HEK293 (cell line): ENCODE data around the gene GDF2.

ENCODE experiments used
- CTCF ChIA-PET: fragments of 350-600 bp; formaldehyde crosslinking; extraction: SDS; loops from one replicate; lab custom pipeline; 2021; ENCODE audit warnings: antibody characterized with exemption; lab: Yijun Ruan, JAX
- POLR2A ChIA-PET: fragments of 300-600 bp; formaldehyde crosslinking; extraction: SDS; loops from one replicate; lab custom pipeline; 2020; ENCODE audit warnings: antibody characterized with exemption, inconsistent platforms; lab: Yijun Ruan, JAX
- H3K27ac ChIP-seq: fragments of 200-500 bp; sonication (Bioruptor generic); 2 replicates; pipeline ENCODE4 v1.5.1; 2014; ENCODE audit warnings: low read depth, low read length, control low read depth, inconsistent platforms; ENCODE audit errors: extremely low read depth
- H3K36me3 ChIP-seq, 2 experiments: fragments of 200-500 bp in 1 of 2; sonication (Bioruptor generic) in 1 of 2; 1 replicate in 1 of 2; 2 replicates in 1 of 2; pipeline ENCODE4 v1.5.1; 2014 to 2017; ENCODE audit warnings: inconsistent platforms in 2 of 2, low read length in 2 of 2; ENCODE audit not compliant: control insufficient read depth in 2 of 2, insufficient read depth in 1 of 2
- H3K4me1 ChIP-seq: fragments of 200-500 bp; sonication (Bioruptor generic); 2 replicates; pipeline ENCODE4 v1.5.1; 2014; ENCODE audit warnings: mild to moderate bottlenecking, low read length, inconsistent platforms; ENCODE audit not compliant: control insufficient read depth, insufficient read depth
- H3K4me3 ChIP-seq: 2 replicates; pipeline ENCODE4 v1.5.1; 2011; ENCODE audit warnings: low read depth, mild to moderate bottlenecking, control low read depth, low read length, moderate library complexity
- H3K9me3 ChIP-seq: fragments of 200-500 bp; sonication (Bioruptor generic); 2 replicates; pipeline ENCODE4 v1.5.1; 2014; ENCODE audit warnings: low read depth, low read length, inconsistent platforms; ENCODE audit not compliant: control insufficient read depth, insufficient read depth
- OSR2 ChIP-seq: fragments of 450-650 bp; formaldehyde crosslinking; IDR thresholded peaks from 2 replicates; pipeline ENCODE4 v1.5.1; 2016; ENCODE audit warnings: missing biosample characterization, missing genetic modification characterization
- ZFP3 ChIP-seq: fragments of 450-650 bp; formaldehyde crosslinking; IDR thresholded peaks from 2 replicates; pipeline ENCODE4 v1.5.1; 2016; ENCODE audit warnings: low read depth, missing biosample characterization, missing genetic modification characterization
- ZNF10 ChIP-seq: fragments of 450-650 bp; formaldehyde crosslinking; IDR thresholded peaks from 2 replicates; pipeline ENCODE4 v1.5.1; 2017; ENCODE audit warnings: missing biosample characterization, missing genetic modification characterization
- ZNF112 ChIP-seq: fragments of 450-650 bp; formaldehyde crosslinking; IDR thresholded peaks from 2 replicates; pipeline ENCODE4 v1.5.0; 2017; ENCODE audit warnings: missing biosample characterization, missing genetic modification characterization
- ZNF132 ChIP-seq: fragments of 450-650 bp; formaldehyde crosslinking; IDR thresholded peaks from 2 replicates; pipeline ENCODE4 v1.5.1; 2017; ENCODE audit warnings: missing biosample characterization, missing genetic modification characterization, borderline replicate concordance
- ZNF169 ChIP-seq: fragments of 450-650 bp; formaldehyde crosslinking; IDR thresholded peaks from 2 replicates; pipeline ENCODE4 v1.5.1; 2016; ENCODE audit warnings: missing biosample characterization, missing genetic modification characterization
- ZNF202 ChIP-seq: fragments of 450-650 bp; formaldehyde crosslinking; IDR thresholded peaks from 2 replicates; pipeline ENCODE4 v1.5.1; 2016; ENCODE audit warnings: missing biosample characterization, missing genetic modification characterization, borderline replicate concordance
- ZNF24 ChIP-seq: fragments of 450-650 bp; formaldehyde crosslinking; IDR thresholded peaks from 2 replicates; pipeline ENCODE4 v1.5.1; 2016; ENCODE audit warnings: missing biosample characterization, missing genetic modification characterization
- ZNF302 ChIP-seq: fragments of 450-650 bp; formaldehyde crosslinking; IDR thresholded peaks from 2 replicates; pipeline ENCODE4 v1.5.1; 2016; ENCODE audit warnings: missing biosample characterization, missing genetic modification characterization, low read depth
- ZNF416 ChIP-seq: fragments of 450-650 bp; formaldehyde crosslinking; IDR thresholded peaks from 2 replicates; pipeline ENCODE4 v1.5.1; 2016; ENCODE audit warnings: missing biosample characterization, missing genetic modification characterization
- ZNF626 ChIP-seq: fragments of 450-650 bp; sonication (Bioruptor Pico); formaldehyde crosslinking; IDR thresholded peaks from 2 replicates; pipeline ENCODE4 v1.5.1; 2018; ENCODE audit warnings: missing biosample characterization, missing genetic modification characterization, inconsistent platforms
- TF ChIP-seq, protein P1 (sequence below): fragments of 450-650 bp; formaldehyde crosslinking; IDR thresholded peaks from 2 replicates; pipeline ENCODE4 v1.5.1; 2016; ENCODE audit warnings: missing biosample characterization, missing genetic modification characterization
- TF ChIP-seq, protein P2 (sequence below): fragments of 450-650 bp; formaldehyde crosslinking; IDR thresholded peaks from 2 replicates; pipeline ENCODE4 v1.5.1; 2017; ENCODE audit warnings: missing biosample characterization, missing genetic modification characterization
- TF ChIP-seq, protein P3 (sequence below): fragments of 450-650 bp; formaldehyde crosslinking; IDR thresholded peaks from 2 replicates; pipeline ENCODE4 v1.5.1; 2016; ENCODE audit warnings: missing biosample characterization, missing genetic modification characterization
- TF ChIP-seq, protein P4 (sequence below): fragments of 450-650 bp; formaldehyde crosslinking; IDR thresholded peaks from 2 replicates; pipeline ENCODE4 v1.5.1; 2016; ENCODE audit warnings: missing biosample characterization, missing genetic modification characterization

The GDF2 gene

DNA sequence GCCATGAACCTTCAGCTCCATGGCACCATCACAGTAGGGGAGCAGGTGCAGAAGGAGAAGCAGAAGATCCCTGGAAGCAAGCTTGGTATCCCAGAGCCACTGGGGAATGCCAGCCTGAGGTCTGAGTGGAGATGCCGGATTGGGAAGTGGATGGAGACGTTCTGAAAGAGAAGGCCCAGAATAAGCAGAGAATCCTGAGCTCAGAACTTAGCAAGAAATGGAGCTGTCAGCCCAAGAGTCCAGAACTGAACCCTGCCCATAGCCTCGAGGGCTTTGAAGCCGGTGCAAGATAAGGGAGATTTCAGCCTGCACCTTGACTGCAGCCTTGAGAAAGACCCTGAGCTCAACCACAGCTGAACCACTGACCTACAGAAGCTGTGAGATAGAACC lies 36.1 kb upstream of the GDF2 start (continued):
- TF ChIP-seq ZFP3 (tag by site-specific recombination) (no peak), ZNF416 (tag by site-specific recombination) (no peak), ZNF202 (tag by site-specific recombination) (no peak), ZNF24 (no peak), ZNF112 (no peak), ZNF302 (tag by site-specific recombination) (no peak)
- TF ChIP-seq, protein P1, sequence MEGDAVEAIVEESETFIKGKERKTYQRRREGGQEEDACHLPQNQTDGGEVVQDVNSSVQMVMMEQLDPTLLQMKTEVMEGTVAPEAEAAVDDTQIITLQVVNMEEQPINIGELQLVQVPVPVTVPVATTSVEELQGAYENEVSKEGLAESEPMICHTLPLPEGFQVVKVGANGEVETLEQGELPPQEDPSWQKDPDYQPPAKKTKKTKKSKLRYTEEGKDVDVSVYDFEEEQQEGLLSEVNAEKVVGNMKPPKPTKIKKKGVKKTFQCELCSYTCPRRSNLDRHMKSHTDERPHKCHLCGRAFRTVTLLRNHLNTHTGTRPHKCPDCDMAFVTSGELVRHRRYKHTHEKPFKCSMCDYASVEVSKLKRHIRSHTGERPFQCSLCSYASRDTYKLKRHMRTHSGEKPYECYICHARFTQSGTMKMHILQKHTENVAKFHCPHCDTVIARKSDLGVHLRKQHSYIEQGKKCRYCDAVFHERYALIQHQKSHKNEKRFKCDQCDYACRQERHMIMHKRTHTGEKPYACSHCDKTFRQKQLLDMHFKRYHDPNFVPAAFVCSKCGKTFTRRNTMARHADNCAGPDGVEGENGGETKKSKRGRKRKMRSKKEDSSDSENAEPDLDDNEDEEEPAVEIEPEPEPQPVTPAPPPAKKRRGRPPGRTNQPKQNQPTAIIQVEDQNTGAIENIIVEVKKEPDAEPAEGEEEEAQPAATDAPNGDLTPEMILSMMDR (tag by site-specific recombination) = no peak
- TF ChIP-seq, all 188 proteins: peak for 0

DNA sequence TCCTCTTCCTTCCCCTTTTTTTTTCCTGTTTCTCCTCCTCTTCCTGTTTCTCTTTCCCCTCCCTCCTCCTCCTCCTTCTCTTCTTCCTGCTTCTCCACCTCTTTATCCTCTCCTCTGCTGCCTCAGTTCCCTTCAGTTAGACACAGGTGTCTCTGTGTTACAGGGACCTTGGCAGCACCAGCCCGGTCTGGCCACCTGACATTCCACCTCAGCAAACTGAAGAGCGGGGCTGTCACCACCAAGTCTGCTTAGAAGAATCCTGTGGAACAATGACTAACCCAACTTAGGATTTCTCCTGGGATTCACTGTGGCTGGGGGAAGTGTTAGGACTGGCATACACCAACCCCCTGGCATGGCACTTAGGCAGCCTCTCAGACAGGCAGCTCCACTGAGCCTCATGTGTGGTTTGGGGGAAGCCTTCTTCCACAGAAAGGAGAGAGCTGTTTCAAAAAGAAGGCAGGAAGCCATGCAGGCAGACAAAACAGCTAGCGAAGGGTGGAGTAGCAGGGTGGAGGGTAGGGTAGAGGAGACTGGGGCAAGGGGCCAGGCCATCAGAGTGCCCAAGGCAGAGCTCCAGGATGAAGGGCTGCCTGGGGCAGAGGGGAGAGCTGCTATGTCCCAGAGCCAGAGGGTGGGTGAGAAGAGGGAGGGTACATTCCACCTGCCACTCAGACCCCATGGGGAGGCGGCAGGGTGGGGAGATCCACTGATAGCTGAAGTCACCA lies 35.5 kb upstream of the GDF2 start:
- CTCF ChIA-PET = interaction anchor here (0.7 to 1.0 kb wide), 2 partner anchors 25 to 262 kb away, joined by 4 to 5 read pairs; no protein-coding TSS in a partner anchor
- no peak overlapping the region for H3K4me3 ChIP-seq
- H3K9me3 ChIP-seq = no peaks in the 10 kb centered on the region
- H3K27ac ChIP-seq = no peak overlapping the region
- H3K4me1 ChIP-seq = no peaks in the 10 kb centered on the region
- H3K36me3 ChIP-seq = no peaks in the 10 kb centered on the region
- POLR2A ChIA-PET = interaction anchor here (0.6 kb wide), 1 partner anchor 727 kb away, joined by 6 read pairs; no protein-coding TSS in a partner anchor
- TF ChIP-seq ZNF169 (tag by site-specific recombination) (no peak), ZNF626 (tag by site-specific recombination) (no peak), OSR2 (no peak), ZNF10 (tag by site-specific recombination) (no peak), ZNF132 (tag by site-specific recombination) (no peak)
- TF ChIP-seq, protein P2, sequence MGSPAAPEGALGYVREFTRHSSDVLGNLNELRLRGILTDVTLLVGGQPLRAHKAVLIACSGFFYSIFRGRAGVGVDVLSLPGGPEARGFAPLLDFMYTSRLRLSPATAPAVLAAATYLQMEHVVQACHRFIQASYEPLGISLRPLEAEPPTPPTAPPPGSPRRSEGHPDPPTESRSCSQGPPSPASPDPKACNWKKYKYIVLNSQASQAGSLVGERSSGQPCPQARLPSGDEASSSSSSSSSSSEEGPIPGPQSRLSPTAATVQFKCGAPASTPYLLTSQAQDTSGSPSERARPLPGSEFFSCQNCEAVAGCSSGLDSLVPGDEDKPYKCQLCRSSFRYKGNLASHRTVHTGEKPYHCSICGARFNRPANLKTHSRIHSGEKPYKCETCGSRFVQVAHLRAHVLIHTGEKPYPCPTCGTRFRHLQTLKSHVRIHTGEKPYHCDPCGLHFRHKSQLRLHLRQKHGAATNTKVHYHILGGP (tag by site-specific recombination) = no peak
- TF ChIP-seq, protein P1 (tag by site-specific recombination) = no peak
- TF ChIP-seq, protein P3, sequence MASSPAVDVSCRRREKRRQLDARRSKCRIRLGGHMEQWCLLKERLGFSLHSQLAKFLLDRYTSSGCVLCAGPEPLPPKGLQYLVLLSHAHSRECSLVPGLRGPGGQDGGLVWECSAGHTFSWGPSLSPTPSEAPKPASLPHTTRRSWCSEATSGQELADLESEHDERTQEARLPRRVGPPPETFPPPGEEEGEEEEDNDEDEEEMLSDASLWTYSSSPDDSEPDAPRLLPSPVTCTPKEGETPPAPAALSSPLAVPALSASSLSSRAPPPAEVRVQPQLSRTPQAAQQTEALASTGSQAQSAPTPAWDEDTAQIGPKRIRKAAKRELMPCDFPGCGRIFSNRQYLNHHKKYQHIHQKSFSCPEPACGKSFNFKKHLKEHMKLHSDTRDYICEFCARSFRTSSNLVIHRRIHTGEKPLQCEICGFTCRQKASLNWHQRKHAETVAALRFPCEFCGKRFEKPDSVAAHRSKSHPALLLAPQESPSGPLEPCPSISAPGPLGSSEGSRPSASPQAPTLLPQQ (tag by site-specific recombination) = no peak
- TF ChIP-seq, protein P4, sequence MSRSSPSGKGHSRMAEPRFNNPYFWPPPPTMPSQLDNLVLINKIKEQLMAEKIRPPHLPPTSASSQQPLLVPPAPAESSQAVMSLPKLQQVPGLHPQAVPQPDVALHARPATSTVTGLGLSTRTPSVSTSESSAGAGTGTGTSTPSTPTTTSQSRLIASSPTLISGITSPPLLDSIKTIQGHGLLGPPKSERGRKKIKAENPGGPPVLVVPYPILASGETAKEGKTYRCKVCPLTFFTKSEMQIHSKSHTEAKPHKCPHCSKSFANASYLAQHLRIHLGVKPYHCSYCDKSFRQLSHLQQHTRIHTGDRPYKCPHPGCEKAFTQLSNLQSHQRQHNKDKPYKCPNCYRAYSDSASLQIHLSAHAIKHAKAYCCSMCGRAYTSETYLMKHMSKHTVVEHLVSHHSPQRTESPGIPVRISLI (tag by site-specific recombination) = no peak
